Loucy (cell line): Measurements from ENCODE around the gene GLUD1.

Experiments used
- H2AFZ ChIP-seq: fragments of 200-600 bp; sonication (generic); 2 replicates; pipeline ENCODE4 v1.6.0; 2016; ENCODE audit warnings: antibody characterized with exemption, mild to moderate bottlenecking, low read length, moderate library complexity
- H3F3A ChIP-seq: fragments of 200-600 bp; 2 replicates; pipeline ENCODE4 v1.6.0; 2016; ENCODE audit warnings: antibody characterized with exemption, low read depth, mild to moderate bottlenecking
- H3K27me3 ChIP-seq: fragments of 200-600 bp; sonication (generic); 2 replicates; pipeline ENCODE4 v1.6.1; 2014; ENCODE audit warnings: low read length, mild to moderate bottlenecking; ENCODE audit not compliant: insufficient read depth, poor library complexity, severe bottlenecking
- H3K36me3 ChIP-seq: fragments of 200-600 bp; sonication (generic); 2 replicates; pipeline ENCODE4 v1.6.1; 2016; ENCODE audit warnings: low read length; ENCODE audit not compliant: insufficient read depth
- H3K4me1 ChIP-seq: fragments of 200-600 bp; sonication (generic); 2 replicates; pipeline ENCODE4 v1.5.1; 2014; ENCODE audit warnings: low read length, mild to moderate bottlenecking; ENCODE audit not compliant: insufficient read depth, poor library complexity, severe bottlenecking
- H3K4me2 ChIP-seq: fragments of 200-600 bp; sonication (generic); 2 replicates; pipeline ENCODE4 v1.6.0; 2014; ENCODE audit warnings: antibody characterized with exemption, low read length, low read depth, mild to moderate bottlenecking; ENCODE audit not compliant: poor library complexity, severe bottlenecking
- H3K4me3 ChIP-seq: fragments of 200-600 bp; sonication (generic); 2 replicates; pipeline ENCODE4 v1.5.1; 2014; ENCODE audit warnings: low read length, mild to moderate bottlenecking, mixed read lengths; ENCODE audit not compliant: poor library complexity, severe bottlenecking
- H3K79me2 ChIP-seq: fragments of 200-600 bp; sonication (generic); 2 replicates; pipeline ENCODE4 v1.6.1; 2014; ENCODE audit warnings: low read length; ENCODE audit not compliant: insufficient read depth
- H3K9ac ChIP-seq: fragments of 200-600 bp; sonication (generic); 2 replicates; pipeline ENCODE4 v1.6.0; 2014; ENCODE audit warnings: mild to moderate bottlenecking, low read depth, low read length, moderate library complexity; ENCODE audit not compliant: poor library complexity, severe bottlenecking
- H3K9me2 ChIP-seq: fragments of 200-600 bp; sonication (generic); replicated peaks from 2 replicates; pipeline ENCODE4 v1.6.1; 2016; ENCODE audit warnings: low read depth, low read length, mixed read lengths
- H3K9me3 ChIP-seq: fragments of 200-600 bp; sonication (generic); 2 replicates; pipeline ENCODE4 v1.6.1; 2014; ENCODE audit warnings: mild to moderate bottlenecking, antibody characterized with exemption, low read length, low read depth; ENCODE audit not compliant: insufficient read depth
- H4K20me1 ChIP-seq: fragments of 200-600 bp; sonication (generic); 2 replicates; pipeline ENCODE4 v1.6.0; 2014; ENCODE audit warnings: antibody characterized with exemption, low read length, mild to moderate bottlenecking; ENCODE audit not compliant: insufficient read depth, poor library complexity, severe bottlenecking
- EZH2phosphoT487 ChIP-seq: fragments of 200-600 bp; IDR thresholded peaks from 2 replicates; pipeline ENCODE4 v1.6.1; 2018; ENCODE audit warnings: antibody characterized with exemption, mild to moderate bottlenecking, moderate library complexity, borderline replicate concordance
- TF ChIP-seq, protein P1 (sequence below): fragments of 200-600 bp; sonication (generic); conservative IDR thresholded peaks from 2 replicates; pipeline ENCODE4 v1.5.1; 2014; ENCODE audit warnings: mild to moderate bottlenecking, antibody characterized with exemption, low read length

Gene GLUD1

DNA sequence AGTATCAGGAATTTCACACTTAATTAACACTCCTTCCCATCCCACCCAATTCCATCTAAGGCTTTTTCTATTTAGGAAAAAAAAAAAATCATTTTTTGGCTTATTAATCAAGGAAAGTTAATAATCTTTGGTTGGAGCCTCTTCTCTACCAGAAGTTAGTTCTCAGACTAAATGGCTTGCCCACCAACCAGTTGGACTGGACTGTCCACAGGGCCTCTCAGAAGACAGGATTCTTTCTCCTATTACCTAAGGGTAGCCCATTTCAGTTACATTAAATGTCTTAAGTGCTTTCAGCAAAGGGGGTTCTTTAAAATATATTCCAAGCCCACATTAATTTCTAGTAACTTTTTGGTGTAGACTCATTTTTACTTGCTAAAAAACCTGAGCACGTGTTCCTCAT lies 35.2 kb downstream of the GLUD1 start:
- Histone ChIP-seq H3K36me3 (peaks cover 87% of the 10 kb centered on the region; the same call in 1 of the 2 replicates), H4K20me1 (no peaks in the 10 kb centered on the region), H3K4me3 (no peak overlapping the region), H3K79me2 (no peaks in the 10 kb centered on the region), H3F3A (no peaks in the 10 kb centered on the region), H3K4me2 (no peak overlapping the region), H3K9me3 (no peaks in the 10 kb centered on the region), H2AFZ (no peak overlapping the region), H3K4me1 (no peaks in the 10 kb centered on the region), H3K9ac (no peak overlapping the region), H3K9me2 (no peaks in the 10 kb centered on the region), H3K27me3 (no peaks in the 10 kb centered on the region)
- TF ChIP-seq, protein P1, sequence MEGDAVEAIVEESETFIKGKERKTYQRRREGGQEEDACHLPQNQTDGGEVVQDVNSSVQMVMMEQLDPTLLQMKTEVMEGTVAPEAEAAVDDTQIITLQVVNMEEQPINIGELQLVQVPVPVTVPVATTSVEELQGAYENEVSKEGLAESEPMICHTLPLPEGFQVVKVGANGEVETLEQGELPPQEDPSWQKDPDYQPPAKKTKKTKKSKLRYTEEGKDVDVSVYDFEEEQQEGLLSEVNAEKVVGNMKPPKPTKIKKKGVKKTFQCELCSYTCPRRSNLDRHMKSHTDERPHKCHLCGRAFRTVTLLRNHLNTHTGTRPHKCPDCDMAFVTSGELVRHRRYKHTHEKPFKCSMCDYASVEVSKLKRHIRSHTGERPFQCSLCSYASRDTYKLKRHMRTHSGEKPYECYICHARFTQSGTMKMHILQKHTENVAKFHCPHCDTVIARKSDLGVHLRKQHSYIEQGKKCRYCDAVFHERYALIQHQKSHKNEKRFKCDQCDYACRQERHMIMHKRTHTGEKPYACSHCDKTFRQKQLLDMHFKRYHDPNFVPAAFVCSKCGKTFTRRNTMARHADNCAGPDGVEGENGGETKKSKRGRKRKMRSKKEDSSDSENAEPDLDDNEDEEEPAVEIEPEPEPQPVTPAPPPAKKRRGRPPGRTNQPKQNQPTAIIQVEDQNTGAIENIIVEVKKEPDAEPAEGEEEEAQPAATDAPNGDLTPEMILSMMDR, result no peak
- TF ChIP-seq EZH2phosphoT487, result no peak

DNA sequence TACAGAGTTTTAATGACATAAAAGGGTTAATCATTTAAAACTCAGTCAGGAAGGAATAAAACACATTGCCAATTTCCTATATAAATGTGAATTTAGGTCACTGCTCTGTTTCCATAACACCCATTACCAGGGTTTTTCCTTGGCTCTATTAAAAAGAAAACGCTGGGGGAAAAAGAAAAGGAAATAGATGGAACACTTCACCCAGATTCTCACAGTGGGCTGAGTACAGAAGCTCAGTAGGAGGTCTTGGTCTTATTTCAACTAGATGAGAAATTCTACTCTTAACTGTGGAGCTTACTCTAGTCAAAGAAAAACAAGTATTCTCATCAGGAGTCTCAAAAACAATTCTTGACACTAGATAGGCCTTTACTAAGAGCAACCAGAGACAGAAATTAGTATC lies 36.5 kb downstream of the GLUD1 start:
- no peaks in the 10 kb centered on the region for H3K9me2 ChIP-seq
- H3K9ac ChIP-seq, result no peak overlapping the region
- no peaks in the 10 kb centered on the region for H3K79me2 ChIP-seq
- no peaks in the 10 kb centered on the region for H3K27me3 ChIP-seq
- H3F3A ChIP-seq, result no peaks in the 10 kb centered on the region
- no peaks in the 10 kb centered on the region for H3K9me3 ChIP-seq
- H3K4me2 ChIP-seq, result no peak overlapping the region
- H3K4me3 ChIP-seq, result no peak overlapping the region
- peaks cover 88% of the 10 kb centered on the region; the same call in 1 of the 2 replicates for H3K36me3 ChIP-seq
- no peaks in the 10 kb centered on the region for H4K20me1 ChIP-seq
- TF ChIP-seq, protein P1, result no peak
- TF ChIP-seq EZH2phosphoT487, result no peak
- no peaks in the 10 kb centered on the region for H3K4me1 ChIP-seq
- H2AFZ ChIP-seq, result no peak overlapping the region

DNA sequence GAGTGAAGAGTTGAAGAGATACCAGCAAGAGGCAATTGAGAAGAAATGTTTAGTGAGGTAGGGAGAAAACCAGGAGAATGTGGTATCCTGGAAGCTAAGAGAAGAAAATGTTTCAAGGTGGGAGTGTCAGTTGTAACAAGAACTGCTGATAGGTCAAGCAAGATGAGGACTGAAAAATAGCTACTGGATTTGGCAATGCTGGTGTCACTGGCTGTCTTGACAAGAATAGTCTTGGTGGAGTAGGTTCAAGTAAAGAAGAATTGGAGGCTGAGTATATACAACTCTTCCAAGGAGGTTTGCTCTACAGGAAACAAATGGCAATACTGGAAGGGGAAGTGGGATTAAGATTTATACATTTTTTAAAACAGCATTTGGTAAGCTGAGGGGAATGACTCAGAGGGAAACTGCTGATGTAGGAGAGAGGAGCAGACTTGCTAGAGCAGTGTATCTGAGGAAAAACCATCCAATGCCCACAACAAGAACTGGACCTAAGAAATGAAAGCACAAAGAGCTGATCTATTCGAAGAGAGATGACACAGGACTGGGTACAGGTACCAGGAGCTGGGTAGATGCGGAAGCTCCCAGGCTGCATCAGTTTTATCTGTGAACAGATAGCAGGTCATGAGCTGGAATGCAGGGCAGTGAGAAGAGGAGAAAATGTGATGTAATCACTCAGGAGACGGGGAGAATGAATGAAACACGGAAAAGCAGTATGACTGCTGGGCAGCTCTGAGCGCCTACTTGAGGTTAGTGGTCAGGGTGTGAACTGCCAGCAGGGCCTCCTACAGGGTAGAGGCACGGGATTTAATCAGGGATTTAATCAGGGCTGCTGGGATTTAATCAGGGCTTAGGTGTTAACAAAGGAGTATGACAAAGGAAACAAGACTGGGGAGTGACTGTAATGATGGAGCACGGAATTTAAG lies 40.0 kb downstream of the GLUD1 start:
- no peaks in the 10 kb centered on the region for H4K20me1 ChIP-seq
- no peak overlapping the region for H3K4me2 ChIP-seq
- no peaks in the 10 kb centered on the region for H3K9me3 ChIP-seq
- no peaks in the 10 kb centered on the region for H3F3A ChIP-seq
- H3K27me3 ChIP-seq, result no peaks in the 10 kb centered on the region
- H2AFZ ChIP-seq, result no peak overlapping the region
- no peaks in the 10 kb centered on the region for H3K79me2 ChIP-seq
- peaks cover 86% of the 10 kb centered on the region for H3K36me3 ChIP-seq
- no peak overlapping the region for H3K9ac ChIP-seq
- no peak overlapping the region for H3K4me3 ChIP-seq
- H3K9me2 ChIP-seq, result no peaks in the 10 kb centered on the region
- TF ChIP-seq, protein P1, result no peak
- no peak for TF ChIP-seq EZH2phosphoT487
- no peaks in the 10 kb centered on the region for H3K4me1 ChIP-seq
